AG04450 (cell line): Measurements from ENCODE around the gene CPXCR1. TPM values are rescaled to one million over a fixed set of nuclear protein-coding genes. Genes with fewer than 3 reads are reported as not detected.
"Not testable (repeated sequence)": the region's sequence is repeated elsewhere in the genome, so short reads cannot be mapped to it uniquely, and the experiment has no call there.

Experiments used
- CTCF ChIA-PET: fragments of 300-600, 350-600 bp; formaldehyde crosslinking; extraction: SDS; loops from one replicate; lab custom pipeline; 2022; ENCODE audit warnings: antibody characterized with exemption, inconsistent platforms; lab: Charles Lee
- POLR2A ChIA-PET: fragments of 350-600 bp; formaldehyde crosslinking; extraction: SDS; loops from one replicate; lab custom pipeline; 2021; ENCODE audit warnings: antibody characterized with exemption, inconsistent platforms; lab: Yijun Ruan, JAX
- DNase-seq: peaks from one replicate; pipeline ENCODE4 v3.0.0-alpha.2; 2011; ENCODE audit warnings: low read depth, low spot score
- H3K27ac ChIP-seq: one replicate; pipeline ENCODE4 v1.5.1; 2012; ENCODE audit warnings: low read depth, low read length, control low read depth
- H3K27me3 ChIP-seq: one replicate; pipeline ENCODE4 v1.6.0; 2012; ENCODE audit warnings: low read length; ENCODE audit not compliant: control insufficient read depth, insufficient read depth
- H3K4me3 ChIP-seq: 2 replicates; pipeline ENCODE4 v1.5.1; 2011; ENCODE audit warnings: mild to moderate bottlenecking, low read depth, low read length, control low read depth
- H3K9me3 ChIP-seq: 2 replicates; pipeline ENCODE4 v1.5.1; 2012; ENCODE audit warnings: low read length; ENCODE audit not compliant: control insufficient read depth, insufficient read depth
- polyA minus RNA-seq: library from RNA; depleted of rRNA, polyadenylated mRNA; stranded (reverse); fragments of >200 nt; gene quantifications from 2 replicates; pipeline ENCODE4 v1.2.3, GENCODE V29; 2011; rRNA and poly(A)+ RNA removed
- polyA plus RNA-seq: library from polyadenylated mRNA; depleted of rRNA; stranded (reverse); fragments of >200 nt; gene quantifications from 2 replicates; pipeline ENCODE4 v1.2.3, GENCODE V29; 2011; rRNA removed
- TF ChIP-seq, protein P1 (sequence below): IDR thresholded peaks from 2 replicates; pipeline ENCODE4 v1.5.1; 2011; ENCODE audit warnings: low read depth, low read length, control low read depth, inconsistent platforms

The CPXCR1 gene
- polyA plus RNA-seq: not detected in 2 replicates
- not detected in 2 replicates for polyA minus RNA-seq

DNA sequence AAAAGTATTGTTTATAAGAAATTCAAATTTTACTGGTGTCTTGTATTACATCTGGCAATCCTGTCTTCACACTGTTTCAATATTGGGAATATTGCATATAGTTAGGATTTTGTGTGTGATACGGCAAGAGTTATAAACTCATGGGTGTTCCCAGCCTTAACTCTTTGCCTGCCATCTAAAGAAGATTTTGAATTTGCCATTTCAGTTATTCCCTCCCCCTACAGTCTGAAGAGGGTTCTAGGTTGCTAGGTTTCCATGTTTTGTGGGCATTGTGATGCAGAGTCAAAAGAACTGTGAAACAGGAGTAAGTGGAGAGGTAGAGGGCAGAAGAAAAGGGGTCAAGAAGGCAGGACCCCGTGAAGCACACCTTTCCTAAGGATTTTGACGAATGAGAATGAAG lies at the start of gene CPXCR1:
Gene CPXCR1 (plus strand): TSS at position 301 of the 400 bp plus-strand sequence. CDS start 6,190 bp downstream, outside the sequence.
- H3K4me3 ChIP-seq: no peak within 1 kb of the TSS
- H3K27me3 ChIP-seq: no peaks in the 10 kb centered on the region
- POLR2A ChIA-PET: no interaction called here
- H3K9me3 ChIP-seq: peaks cover 7% of the 10 kb centered on the region; the same call in 1 of the 2 replicates
- TF ChIP-seq, protein P1, sequence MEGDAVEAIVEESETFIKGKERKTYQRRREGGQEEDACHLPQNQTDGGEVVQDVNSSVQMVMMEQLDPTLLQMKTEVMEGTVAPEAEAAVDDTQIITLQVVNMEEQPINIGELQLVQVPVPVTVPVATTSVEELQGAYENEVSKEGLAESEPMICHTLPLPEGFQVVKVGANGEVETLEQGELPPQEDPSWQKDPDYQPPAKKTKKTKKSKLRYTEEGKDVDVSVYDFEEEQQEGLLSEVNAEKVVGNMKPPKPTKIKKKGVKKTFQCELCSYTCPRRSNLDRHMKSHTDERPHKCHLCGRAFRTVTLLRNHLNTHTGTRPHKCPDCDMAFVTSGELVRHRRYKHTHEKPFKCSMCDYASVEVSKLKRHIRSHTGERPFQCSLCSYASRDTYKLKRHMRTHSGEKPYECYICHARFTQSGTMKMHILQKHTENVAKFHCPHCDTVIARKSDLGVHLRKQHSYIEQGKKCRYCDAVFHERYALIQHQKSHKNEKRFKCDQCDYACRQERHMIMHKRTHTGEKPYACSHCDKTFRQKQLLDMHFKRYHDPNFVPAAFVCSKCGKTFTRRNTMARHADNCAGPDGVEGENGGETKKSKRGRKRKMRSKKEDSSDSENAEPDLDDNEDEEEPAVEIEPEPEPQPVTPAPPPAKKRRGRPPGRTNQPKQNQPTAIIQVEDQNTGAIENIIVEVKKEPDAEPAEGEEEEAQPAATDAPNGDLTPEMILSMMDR: no peak
- CTCF ChIA-PET: no interaction called here
- DNase-seq: no peak
- no peak within 1 kb of the TSS for H3K27ac ChIP-seq

DNA sequence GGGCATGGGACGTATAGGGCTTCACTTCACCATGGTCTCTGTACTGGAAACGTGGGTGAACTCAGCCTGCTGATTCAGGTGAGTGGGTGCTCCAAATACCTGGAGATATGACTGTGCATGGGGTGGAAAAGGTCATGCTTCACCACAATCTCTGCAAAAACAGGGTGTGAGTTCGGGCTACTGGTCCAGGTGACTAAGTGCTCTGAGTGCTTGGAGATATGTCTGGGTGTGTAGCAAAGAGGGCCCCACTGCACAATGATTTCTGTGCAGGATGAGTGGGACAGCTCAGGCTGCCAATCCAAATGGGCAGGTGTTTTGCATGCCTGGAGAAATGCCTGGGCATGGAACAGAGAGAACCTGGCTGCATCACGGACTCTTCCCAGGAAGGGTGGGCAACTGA lies 11.2 kb upstream of the CPXCR1 start:
- TF ChIP-seq, protein P1: no peak
- POLR2A ChIA-PET: no interaction called here

DNA sequence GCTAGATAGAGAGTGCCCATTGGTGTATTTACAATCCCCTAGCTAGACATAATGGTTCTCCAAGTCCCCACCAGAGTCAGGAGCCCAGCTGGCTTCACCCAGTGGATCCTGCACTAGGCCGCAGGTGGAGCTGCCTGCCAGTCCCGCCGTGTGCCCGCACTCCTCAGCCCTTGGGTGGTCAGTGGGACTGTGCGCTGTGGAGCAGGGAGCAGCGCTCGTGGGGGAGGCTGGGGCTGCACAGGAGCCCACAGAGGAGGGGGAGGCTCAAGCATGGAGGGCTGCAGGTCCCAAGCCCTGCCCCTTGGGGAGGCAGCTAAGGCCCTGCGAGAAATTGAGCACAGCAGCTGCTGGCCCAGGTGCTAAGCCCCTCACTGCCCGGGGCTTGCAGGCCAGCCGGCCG lies 810 bp upstream of the CPXCR1 start:
- H3K4me3 ChIP-seq, CTCF ChIA-PET, H3K9me3 ChIP-seq, DNase-seq, H3K27ac ChIP-seq, H3K27me3 ChIP-seq, POLR2A ChIA-PET: not testable (repeated sequence)

More for the DNA sequence above, 11.2 kb upstream of the CPXCR1 start:
- DNase-seq: no peak
- no peak overlapping the region for H3K4me3 ChIP-seq
- no peak overlapping the region for H3K27ac ChIP-seq
- H3K27me3 ChIP-seq: no peaks in the 10 kb centered on the region
- CTCF ChIA-PET: no interaction called here
- peaks cover 8% of the 10 kb centered on the region for H3K9me3 ChIP-seq

DNA sequence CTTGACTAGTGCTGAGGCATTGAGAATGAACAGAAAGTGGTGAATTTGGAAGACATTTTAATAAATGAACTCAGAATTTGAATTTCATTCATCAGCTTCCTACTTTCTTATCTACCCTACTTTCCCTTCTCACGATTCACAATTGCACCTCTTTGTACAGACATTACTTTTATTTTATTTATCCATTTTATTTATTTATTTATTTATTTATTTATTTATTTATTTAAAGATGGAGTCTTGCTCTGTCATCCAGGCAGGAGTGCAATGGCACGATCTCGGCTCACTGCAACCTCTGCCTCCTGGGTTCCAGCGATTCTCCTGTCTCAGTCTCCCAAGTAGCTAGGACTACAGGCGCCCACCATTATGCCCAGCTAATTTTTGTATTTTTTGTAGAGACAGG lies 5.3 kb downstream of the CPXCR1 start:
- POLR2A ChIA-PET, H3K27ac ChIP-seq, H3K4me3 ChIP-seq, CTCF ChIA-PET, H3K27me3 ChIP-seq, H3K9me3 ChIP-seq, DNase-seq: not testable (repeated sequence)

DNA sequence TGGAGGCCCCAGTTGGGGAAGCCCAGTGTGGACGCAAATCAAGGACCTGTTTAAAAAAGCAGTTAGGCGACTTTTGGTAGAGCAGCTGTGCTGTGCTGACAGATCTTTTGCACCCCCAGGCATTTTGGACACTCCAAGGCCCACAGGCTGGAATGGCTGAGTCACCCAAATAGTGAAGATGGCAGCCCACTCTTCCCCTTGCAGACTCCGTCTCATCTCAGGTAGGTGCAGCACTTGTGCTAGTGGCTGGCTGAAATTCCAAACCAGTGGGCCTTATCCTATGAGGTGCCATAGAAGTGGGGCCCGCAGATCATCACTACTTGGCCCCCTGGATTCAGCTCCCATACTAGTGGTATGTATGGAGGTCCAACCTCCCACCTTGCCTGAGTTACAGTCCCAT lies 42.8 kb downstream of the CPXCR1 start:
- DNase-seq: no peak
- H3K4me3 ChIP-seq: no peak overlapping the region
- peaks cover 2% of the 10 kb centered on the region; the same call in 1 of the 2 replicates for H3K9me3 ChIP-seq
- ChIA-PET POLR2A (no interaction called here), CTCF (no interaction called here)
- TF ChIP-seq, protein P1: no peak
- no peaks in the 10 kb centered on the region for H3K27me3 ChIP-seq
- H3K27ac ChIP-seq: no peak overlapping the region
